Progenitor cell of endocrine pancreas (in vitro differentiated cells): Measurements from ENCODE around the gene INTS3. TPM values are rescaled to one million over a fixed set of nuclear protein-coding genes. Genes with fewer than 3 reads are reported as not detected.
A peak's percentile ranks its signal among the peaks of the same experiment; 100 is the strongest.
"Not testable (repeated sequence)": the region's sequence is repeated elsewhere in the genome, so short reads cannot be mapped to it uniquely, and the experiment has no call there.

Source experiments
- DNase-seq: peaks from one replicate; pipeline ENCODE4 v3.0.0; 2021; ENCODE audit warnings: low spot score; ENCODE audit not compliant: unreplicated experiment
- H3K27ac Mint-ChIP-seq: 2 replicates; pipeline ENCODE4 v1.8.0; 2021; ENCODE audit warnings: mild to moderate bottlenecking, moderate library complexity, mixed read lengths
- H3K27me3 Mint-ChIP-seq: 2 replicates; pipeline ENCODE4 v1.8.0; 2021; ENCODE audit warnings: mixed read lengths
- H3K36me3 Mint-ChIP-seq: 2 replicates; pipeline ENCODE4 v1.8.0; 2022; ENCODE audit warnings: mixed read lengths; ENCODE audit not compliant: insufficient read depth
- H3K4me1 Mint-ChIP-seq: 2 replicates; pipeline ENCODE4 v1.8.0; 2021; ENCODE audit warnings: low read depth, mixed read lengths
- H3K4me3 Mint-ChIP-seq: 2 replicates; pipeline ENCODE4 v1.8.0; 2021; ENCODE audit warnings: low read depth, mild to moderate bottlenecking, moderate library complexity, mixed read lengths
- H3K9me3 Mint-ChIP-seq: 2 replicates; pipeline ENCODE4 v1.8.0; 2021; ENCODE audit warnings: low read depth, mixed read lengths
- CTCF ChIP-seq: fragments of 200-600 bp; sonication (generic); IDR thresholded peaks from one replicate; pipeline ENCODE4 v1.5.0; 2021; ENCODE audit warnings: antibody characterized with exemption, mild to moderate bottlenecking; ENCODE audit not compliant: unreplicated experiment
- total RNA-seq: library from RNA; stranded (reverse); gene quantifications from 2 replicates; pipeline ENCODE4 v1.2.1, GENCODE V29; 2021

Gene INTS3
- total RNA-seq, 1 donor from 2014 or later: 152 TPM

GRCh38 chr1:153698020-153698922 is 29.6 kb upstream of the INTS3 start:
- Mint-ChIP-seq H3K36me3 (no peaks in the 10 kb centered on the region), H3K4me1 (peaks cover 15% of the 10 kb centered on the region), H3K27me3 (no peaks in the 10 kb centered on the region), H3K9me3 (no peaks in the 10 kb centered on the region), H3K4me3 (no peak overlapping the region), H3K27ac (peak overlapping the region; percentile 95)
- no peak for DNase-seq
- TF ChIP-seq CTCF: no peak

GRCh38 chr1:153698923-153699714 is 28.7 kb upstream of the INTS3 start:
- Mint-ChIP-seq H3K4me1 (peaks cover 14% of the 10 kb centered on the region), H3K27ac (peak overlapping the region; percentile 56)
- no peak for TF ChIP-seq CTCF

GRCh38 chr1:153699768-153700167 is 28.1 kb upstream of the INTS3 start:
- Mint-ChIP-seq H3K27me3 (no peaks in the 10 kb centered on the region), H3K4me3 (no peak overlapping the region), H3K9me3 (no peaks in the 10 kb centered on the region), H3K27ac (no peak overlapping the region), H3K4me1 (peaks cover 14% of the 10 kb centered on the region), H3K36me3 (no peaks in the 10 kb centered on the region)
- DNase-seq: no peak
- no peak for TF ChIP-seq CTCF

More at GRCh38 chr1:153698923-153699714, 28.7 kb upstream of the INTS3 start:
- H3K36me3 Mint-ChIP-seq: no peaks in the 10 kb centered on the region
- no peaks in the 10 kb centered on the region for H3K27me3 Mint-ChIP-seq
- H3K9me3 Mint-ChIP-seq: no peaks in the 10 kb centered on the region
- DNase-seq: no peak
- no peak overlapping the region for H3K4me3 Mint-ChIP-seq

GRCh38 chr1:153705484-153705883 is 22.4 kb upstream of the INTS3 start:
- no peak for TF ChIP-seq CTCF
- H3K9me3 Mint-ChIP-seq: no peaks in the 10 kb centered on the region

GRCh38 chr1:153711026-153711425 is 16.8 kb upstream of the INTS3 start:
- Mint-ChIP-seq H3K27ac (peak overlapping the region; percentile 83), H3K4me3 (no peak overlapping the region), H3K36me3 (no peaks in the 10 kb centered on the region), H3K27me3 (no peaks in the 10 kb centered on the region), H3K9me3 (no peaks in the 10 kb centered on the region), H3K4me1 (peaks cover 3% of the 10 kb centered on the region)
- TF ChIP-seq CTCF: no peak
- DNase-seq: no peak

More at GRCh38 chr1:153705484-153705883, 22.4 kb upstream of the INTS3 start:
- no peaks in the 10 kb centered on the region for H3K27me3 Mint-ChIP-seq
- H3K27ac Mint-ChIP-seq: no peak overlapping the region
- H3K36me3 Mint-ChIP-seq: no peaks in the 10 kb centered on the region
- no peak for DNase-seq
- H3K4me3 Mint-ChIP-seq: no peak overlapping the region
- H3K4me1 Mint-ChIP-seq: no peaks in the 10 kb centered on the region

GRCh38 chr1:153716211-153716610 is 11.6 kb upstream of the INTS3 start:
- H3K27ac Mint-ChIP-seq, H3K27me3 Mint-ChIP-seq, H3K36me3 Mint-ChIP-seq: not testable (repeated sequence)

More at GRCh38 chr1:153716211-153716610, 11.6 kb upstream of the INTS3 start:
- H3K4me3 Mint-ChIP-seq, H3K4me1 Mint-ChIP-seq, H3K9me3 Mint-ChIP-seq, DNase-seq: not testable (repeated sequence)
